NCI-H226 (cell line): Measurements from ENCODE around the gene ESF1.

Source experiments
- DNase-seq: peaks from one replicate; pipeline ENCODE4 v3.0.0-alpha.2; 2015

The ESF1 gene

DNA sequence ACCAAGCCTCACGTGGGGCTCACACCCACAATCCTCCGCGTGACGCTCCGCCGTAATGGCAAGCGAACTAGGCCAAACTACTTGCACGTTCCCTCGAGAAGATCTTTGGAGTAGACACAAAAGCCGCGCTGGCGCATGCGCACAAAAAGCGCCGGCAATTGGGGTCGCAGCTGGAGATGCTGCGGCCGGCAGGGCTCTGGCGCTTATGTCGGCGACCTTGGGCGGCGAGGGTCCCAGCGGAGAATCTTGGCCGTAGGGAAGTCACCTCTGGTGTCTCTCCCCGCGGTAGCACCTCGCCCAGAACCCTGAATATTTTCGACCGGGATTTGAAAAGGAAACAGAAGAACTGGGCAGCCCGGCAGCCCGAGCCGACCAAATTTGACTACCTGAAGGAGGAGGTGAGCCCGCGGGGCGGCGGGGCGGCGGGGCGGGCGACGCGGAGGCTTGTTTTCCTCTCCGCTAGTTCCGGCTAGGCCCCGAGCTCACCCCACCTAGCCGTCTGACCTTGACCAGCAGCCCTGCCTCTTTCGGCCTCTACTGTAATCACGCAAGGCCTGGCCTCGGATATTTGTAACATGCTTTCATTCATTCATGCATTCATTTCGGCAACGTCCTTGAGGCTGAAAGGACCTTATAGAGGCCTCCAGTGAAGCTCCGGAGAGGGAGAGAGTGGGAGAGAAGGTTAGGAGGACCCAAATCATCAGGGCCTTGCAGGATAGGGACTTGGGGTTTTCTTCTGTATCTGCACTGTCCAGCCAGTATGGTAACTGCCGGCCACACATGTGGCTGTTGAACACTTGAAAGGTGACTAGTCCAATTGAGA, at the start of gene ESF1, which contains the start of gene NDUFAF5:
Gene ESF1 (minus strand): TSS at position 27 of the 823 bp plus-strand sequence. CDS start 1,779 bp downstream, outside the sequence.
Gene NDUFAF5 (plus strand): TSS at position 136 of the 823 bp plus-strand sequence. CDS start 41 bp downstream, at position 177.
- DNase-seq = peak; percentile 83

- DNase-seq = no peak
These were observed 46.8 kb upstream of the ESF1 start for GRCh38 chr20:13831476-13831875.

- no peak for DNase-seq
These were observed 40.7 kb upstream of the ESF1 start for GRCh38 chr20:13825465-13825864.

DNA sequence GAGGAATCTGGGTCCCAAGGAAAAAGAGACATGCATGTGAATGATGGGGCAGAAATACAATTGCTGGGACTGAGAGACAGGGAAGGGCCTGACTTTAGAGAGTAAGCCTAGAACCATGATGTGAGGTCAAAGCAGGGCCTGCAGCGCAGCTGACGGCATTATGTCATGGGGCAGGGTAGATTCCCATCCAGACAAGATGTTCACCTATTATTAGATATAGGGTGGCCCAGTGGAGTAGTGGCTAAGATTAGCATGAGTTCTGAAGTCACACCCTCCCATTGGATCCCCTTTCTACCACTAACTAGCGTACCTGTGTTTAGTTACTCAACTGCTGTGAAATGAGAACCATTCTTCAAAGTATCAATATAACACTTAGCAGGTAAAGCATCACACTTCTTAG, 39.7 kb upstream of the ESF1 start:
- no peak for DNase-seq

GRCh38 chr20:13822459-13822858, 37.7 kb upstream of the ESF1 start:
- no peak for DNase-seq

- DNase-seq = no peak
These were observed 37.2 kb upstream of the ESF1 start for GRCh38 chr20:13821876-13822275.

- DNase-seq = peak; percentile 27
These were observed 35.3 kb upstream of the ESF1 start for GRCh38 chr20:13819885-13820645.

GRCh38 chr20:13817342-13817741, 32.6 kb upstream of the ESF1 start:
- no peak for DNase-seq

GRCh38 chr20:13816757-13817156, 32.0 kb upstream of the ESF1 start:
- DNase-seq = no peak

DNA sequence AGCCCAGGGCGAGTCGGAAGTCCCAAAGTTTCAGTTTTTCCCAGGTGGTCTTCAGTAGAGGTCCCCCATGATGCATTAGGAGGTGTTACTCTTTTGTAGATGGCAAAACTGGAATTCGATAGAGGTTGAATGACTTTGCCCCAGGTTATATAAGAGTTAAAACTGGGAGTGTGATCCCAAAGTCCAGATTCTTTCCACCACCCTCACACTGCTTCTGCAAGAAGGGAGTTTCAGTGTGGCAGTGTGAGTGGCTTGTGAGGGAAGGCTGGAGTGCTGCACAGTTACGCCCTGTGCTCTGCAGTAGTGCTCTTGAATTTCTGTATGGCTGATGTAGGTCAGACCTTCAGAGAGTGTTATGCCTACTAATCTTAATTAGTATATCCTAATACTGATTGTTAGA, 30.0 kb upstream of the ESF1 start:
- no peak for DNase-seq

DNA sequence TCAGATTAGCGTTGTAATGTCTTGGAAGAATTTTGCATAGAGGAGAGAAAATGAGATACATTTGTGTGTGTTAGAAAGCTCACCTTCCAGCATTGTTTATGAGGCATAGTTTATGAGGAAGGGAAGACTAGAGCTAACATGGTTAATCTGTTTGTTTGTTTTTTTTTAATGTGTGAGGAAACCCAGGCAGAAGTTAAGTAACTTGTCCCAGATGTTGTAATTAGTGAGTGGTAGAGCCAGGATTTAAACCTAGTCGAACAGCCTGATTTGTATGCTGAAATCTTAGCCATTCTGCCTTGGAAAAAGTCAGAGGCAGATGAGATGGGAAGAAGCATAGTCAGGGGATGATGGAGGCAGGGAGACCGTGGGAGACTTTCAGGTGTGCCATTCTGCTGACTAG, 29.2 kb upstream of the ESF1 start:
- no peak for DNase-seq

- DNase-seq = no peak
These were observed 25.7 kb upstream of the ESF1 start for GRCh38 chr20:13810446-13810845.

DNA sequence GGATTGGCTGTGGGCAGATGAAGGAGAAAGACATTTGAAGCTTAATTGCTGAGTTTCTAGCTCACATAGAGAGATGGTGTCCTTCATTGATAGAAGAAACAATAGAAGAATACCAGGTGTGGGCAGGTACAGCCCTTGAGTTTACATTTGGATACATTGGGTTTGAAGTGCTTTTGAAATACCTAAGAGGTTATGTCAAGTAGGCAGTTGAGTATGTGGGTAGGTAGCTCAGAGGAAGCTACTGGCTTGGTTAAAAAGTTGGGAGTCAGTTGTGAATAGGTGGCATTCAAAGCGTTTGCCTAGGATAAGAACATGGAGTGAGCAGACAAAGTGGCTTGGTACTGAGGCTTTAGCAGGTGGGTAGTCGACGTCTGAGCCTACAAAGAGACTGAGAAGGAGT, 25.1 kb upstream of the ESF1 start:
- DNase-seq = no peak

DNA sequence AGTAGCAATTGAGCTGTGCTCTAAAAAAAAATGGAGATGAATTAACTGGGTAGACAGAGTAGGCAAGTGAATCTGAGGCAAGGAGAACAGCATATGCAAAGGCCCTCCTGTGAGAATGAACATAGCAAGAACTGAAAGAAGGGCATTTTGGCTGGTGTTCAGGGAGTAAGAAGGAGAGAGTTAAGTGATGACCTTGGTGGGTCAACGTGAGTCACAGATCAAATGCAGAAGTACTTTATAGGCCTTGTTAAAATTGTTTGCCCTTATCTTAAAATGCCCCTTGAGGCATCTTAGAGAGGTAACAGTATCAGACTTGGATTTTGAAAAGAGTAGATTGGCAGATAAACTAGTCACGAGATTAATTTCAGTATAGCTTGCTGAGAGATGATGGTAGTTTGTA, 24.7 kb upstream of the ESF1 start:
- DNase-seq = no peak

DNA sequence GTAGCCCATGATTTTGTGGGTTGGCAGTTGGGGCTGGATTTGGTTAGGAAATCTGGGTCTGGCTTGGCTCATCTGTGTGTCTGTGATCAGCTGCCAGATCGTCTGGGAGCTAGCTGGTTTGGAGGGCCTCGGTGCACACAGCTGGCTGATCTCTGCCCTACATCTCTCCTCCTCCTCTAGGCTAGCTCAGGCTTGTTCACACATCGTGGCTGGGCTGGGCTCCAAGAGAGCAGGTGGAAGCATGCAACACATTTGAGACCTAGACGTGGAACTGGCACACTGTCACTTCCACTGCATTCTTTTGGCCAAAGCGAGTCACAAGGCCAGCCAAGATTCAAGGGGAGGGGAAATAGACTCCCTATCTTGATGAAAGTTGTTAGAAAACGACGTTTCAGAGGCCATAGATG, 16.0 kb upstream of the ESF1 start:
- DNase-seq = peak; percentile 16

- DNase-seq = no peak
These were observed 15.3 kb upstream of the ESF1 start for GRCh38 chr20:13799974-13800373.

DNA sequence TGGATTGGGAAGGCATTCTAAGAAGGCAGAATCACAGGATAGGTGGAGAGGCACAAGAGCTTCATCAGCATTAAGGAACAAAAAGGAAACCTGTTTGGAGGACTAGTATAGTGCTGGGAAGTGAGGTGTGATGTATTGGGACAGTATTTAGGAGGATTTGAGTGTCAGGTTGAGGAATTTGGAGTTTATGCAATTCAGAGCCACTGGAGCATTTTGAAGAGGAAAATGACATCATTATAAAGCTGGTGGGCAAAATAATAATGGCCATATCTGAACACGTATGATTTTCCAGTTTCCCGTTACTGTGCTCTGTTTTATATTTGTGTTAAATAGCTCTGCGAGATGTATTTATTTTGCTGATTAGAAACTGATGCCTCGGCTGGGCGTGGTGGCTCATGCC, 14.3 kb upstream of the ESF1 start:
- no peak for DNase-seq

DNA sequence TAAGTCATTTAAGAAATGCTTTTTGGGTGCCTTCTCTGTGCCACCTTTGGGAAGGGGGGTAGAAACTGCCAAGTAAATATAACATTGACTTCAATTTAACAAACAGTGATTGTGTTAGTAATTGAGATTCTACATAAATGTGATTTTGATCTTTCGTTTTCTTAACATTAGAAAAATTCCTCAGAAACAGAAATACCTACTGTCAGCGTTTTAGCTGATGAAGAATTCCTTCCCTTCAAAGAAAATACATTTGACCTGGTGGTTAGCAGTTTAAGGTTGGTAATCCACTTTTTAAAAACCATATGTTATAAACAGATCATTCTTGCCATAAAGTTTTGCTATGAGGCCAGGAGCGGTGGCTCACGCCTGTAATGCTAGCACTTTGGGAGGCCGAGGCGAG, 9.9 kb upstream of the ESF1 start:
- no peak for DNase-seq

DNA sequence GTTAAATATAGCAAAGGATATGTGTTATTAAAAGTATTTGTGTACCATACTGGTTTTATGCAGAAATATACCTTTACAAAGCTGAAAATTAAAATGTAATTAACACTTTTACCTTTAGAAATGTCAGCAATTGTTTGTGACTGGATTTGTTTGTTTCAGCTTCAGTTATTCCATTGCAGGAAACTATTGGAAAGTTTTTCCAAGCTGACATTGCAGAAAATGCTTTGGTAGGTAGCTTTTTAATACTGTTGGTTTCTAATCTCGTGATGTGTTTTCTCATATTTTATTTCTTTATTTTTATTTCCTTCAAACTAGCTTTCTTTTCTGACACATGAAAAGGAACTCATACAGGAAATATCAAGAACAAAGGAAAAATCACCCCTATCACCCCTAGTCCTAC, 8.3 kb upstream of the ESF1 start:
- no peak for DNase-seq

GRCh38 chr20:13791540-13792459, 7.1 kb upstream of the ESF1 start:
- DNase-seq = no peak

DNA sequence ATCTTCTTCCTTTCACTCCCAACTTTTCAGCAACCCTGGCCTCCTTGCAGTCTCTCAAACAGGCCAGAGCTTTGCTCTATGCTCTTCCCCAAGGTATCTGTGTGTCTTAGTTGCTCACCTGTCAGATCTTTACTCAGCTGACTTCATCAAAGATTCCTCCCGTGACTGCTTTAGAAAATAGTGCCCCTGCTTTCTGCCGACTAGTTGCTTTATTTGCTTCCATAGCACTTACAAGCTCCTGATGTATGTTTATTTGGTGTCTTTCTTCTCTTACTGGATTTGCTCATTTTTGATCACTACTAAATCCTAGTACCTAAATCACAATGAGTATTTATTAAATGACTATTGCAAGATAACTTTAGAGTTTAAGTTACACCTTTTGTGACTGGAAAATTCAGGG, 6.0 kb upstream of the ESF1 start:
- no peak for DNase-seq

DNA sequence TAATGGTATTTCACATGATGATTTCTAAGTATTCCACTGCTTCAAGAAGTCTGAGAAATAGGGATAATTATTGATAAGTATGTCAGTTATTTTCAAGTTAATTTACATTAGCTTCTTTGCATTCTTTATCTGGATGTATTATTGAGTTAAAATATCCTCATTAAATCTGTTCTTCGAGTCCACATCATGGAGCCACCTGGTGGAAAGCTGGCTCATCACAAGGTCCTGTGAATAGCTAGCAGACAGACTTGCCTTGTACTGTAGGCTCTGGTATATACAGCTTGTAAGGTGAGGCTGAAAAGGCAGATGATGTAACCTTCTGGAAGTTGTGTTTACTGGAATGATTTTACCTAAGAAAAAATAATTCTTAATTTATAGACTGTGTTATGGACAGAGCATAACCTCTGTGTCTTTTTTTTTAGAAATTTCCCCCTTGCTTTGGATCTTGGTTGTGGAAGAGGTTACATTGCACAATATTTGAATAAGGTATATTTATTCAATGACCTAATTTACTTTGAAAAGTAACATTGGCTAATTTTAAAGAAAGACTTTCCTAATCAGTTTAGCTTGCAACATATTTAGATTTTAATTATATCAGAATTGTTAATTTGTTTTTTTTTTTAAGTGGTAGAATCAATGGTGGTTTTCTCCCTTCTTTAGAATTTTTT, 3.6 kb upstream of the ESF1 start:
- DNase-seq = peak; percentile 9
